Measurements from ENCODE around the gene LRRC8E. TPM values are rescaled to one million over a fixed set of nuclear protein-coding genes. Genes with fewer than 3 reads are reported as not detected.

LRRC8E gene
- total and polyA plus RNA-seq, 2 of the 8 experiments (the other 6 are each of a cell fraction or from before 2014, with no cell fraction given): 2.7 to 2.9 TPM

DNA sequence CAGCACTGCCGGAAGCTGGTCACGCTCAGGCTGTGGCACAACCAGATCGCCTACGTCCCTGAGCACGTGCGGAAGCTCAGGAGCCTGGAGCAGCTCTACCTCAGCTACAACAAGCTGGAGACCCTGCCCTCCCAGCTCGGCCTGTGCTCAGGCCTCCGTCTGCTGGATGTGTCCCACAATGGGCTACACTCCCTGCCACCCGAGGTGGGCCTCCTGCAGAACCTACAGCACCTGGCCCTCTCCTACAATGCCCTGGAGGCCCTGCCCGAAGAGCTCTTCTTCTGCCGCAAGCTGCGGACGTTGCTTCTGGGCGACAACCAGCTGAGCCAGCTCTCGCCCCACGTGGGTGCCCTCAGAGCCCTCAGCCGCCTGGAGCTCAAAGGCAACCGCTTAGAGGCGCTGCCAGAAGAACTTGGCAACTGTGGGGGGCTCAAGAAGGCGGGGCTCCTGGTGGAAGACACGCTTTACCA lies 12.1 kb downstream of the LRRC8E start:
- Histone ChIP-seq H2BK5ac (ENCODE audit: low read depth, low read length) (no peak overlapping the region), H2AK5ac (ENCODE audit: low read depth, low read length) (no peak overlapping the region), H3K4ac (replicated peaks; ENCODE audit: insufficient read length, low read depth, low read length) (no peak overlapping the region), H4K5ac (ENCODE audit: insufficient read length, low read depth, low read length) (no peak overlapping the region), H3K18ac (ENCODE audit: extremely low read depth, low read length) (no peak overlapping the region), H3K27ac (ENCODE audit: low read depth, low read length) (no peak overlapping the region), H3K79me2 (ENCODE audit: control insufficient read depth in 1 of 2, insufficient read depth in 2 of 2, low read length in 2 of 2) (peaks cover 0 to 12% of the 10 kb centered on the region in 2 experiments; a peak in 2 of 4 replicates), H3K4me2 (ENCODE audit: insufficient read depth in 1 of 2, low read depth in 2 of 2, low read length in 2 of 2) (no peak overlapping the region), H3K9me3 (ENCODE audit: insufficient read depth in 2 of 2, low read depth in 1 of 2, low read length in 1 of 2) (no peaks in the 10 kb centered on the region), H2AFZ (ENCODE audit: low read length) (no peak overlapping the region), H4K91ac (replicated peaks; ENCODE audit: insufficient read length, low read length) (no peak overlapping the region), H3K23ac (ENCODE audit: insufficient read length) (no peak overlapping the region), H4K20me1 (replicated peaks in 1 of 2; ENCODE audit: control insufficient read depth in 1 of 2, insufficient read depth in 2 of 2, low read length in 2 of 2) (peaks cover 0 to 1% of the 10 kb centered on the region in 2 experiments), H2BK12ac (ENCODE audit: low read depth, low read length) (no peak overlapping the region), H2BK15ac (ENCODE audit: low read length) (no peak overlapping the region), H4K8ac (ENCODE audit: extremely low read depth, insufficient read depth, low read length) (peak overlapping the region; percentile 30; the same call in 1 of the 2 replicates), H3K27me3 (replicated peaks in 1 of 4; ENCODE audit: control insufficient read depth in 3 of 4, extremely low read depth in 1 of 4, insufficient read depth in 3 of 4, low read length in 3 of 4) (no peaks in the 10 kb centered on the region), H3K4me3 (ENCODE audit: extremely low read depth in 1 of 4, insufficient read depth in 2 of 4, low read depth in 3 of 4, low read length in 4 of 4) (no peak overlapping the region), H2BK120ac (replicated peaks; ENCODE audit: low read depth, low read length) (no peak overlapping the region), H3K56ac (replicated peaks; ENCODE audit: insufficient read length, low read depth, low read length) (no peak overlapping the region), H3K36me3 (ENCODE audit: control insufficient read depth in 2 of 4, insufficient read depth in 4 of 4, low read length in 3 of 4) (no peaks in the 10 kb centered on the region; a peak in 1 of 8 replicates), H3K23me2 (ENCODE audit: low read depth, low read length) (peaks cover 13% of the 10 kb centered on the region), H3K14ac (ENCODE audit: insufficient read length) (no peak overlapping the region), H3K9ac (replicated peaks in 1 of 4; ENCODE audit: extremely low read depth in 1 of 4, low read depth in 3 of 4, low read length in 3 of 4) (no peak overlapping the region), H3K4me1 (replicated peaks in 1 of 4; ENCODE audit: control insufficient read depth in 3 of 4, insufficient read depth in 4 of 4, low read length in 3 of 4) (peaks cover 0 to 13% (median 7%) of the 10 kb centered on the region in 4 experiments; a peak in 5 of 7 replicates), H3K79me1 (ENCODE audit: low read depth, low read length) (peaks cover 7% of the 10 kb centered on the region), H2BK20ac (ENCODE audit: low read length) (no peak overlapping the region)
- 88% methylated on average over 21 of the region's 21 CpGs; no CpG with 5 or more reads in 1 of the 2 experiments for WGBS, 2 experiments (ENCODE audit: extremely low coverage in 1 of 2, insufficient coverage in 1 of 2, insufficient read length in 1 of 2, insufficient replicate concordance in 2 of 2, low coverage in 1 of 2, low lambda C conversion rate in 2 of 2, missing lambda C conversion rate in 1 of 2)
- ChIA-PET POLR2A (ENCODE audit: partially characterized antibody) (interaction anchor here (0.6 to 5.0 kb wide), 12 partner anchors 8 to 328 kb away, joined by 3 to 22 read pairs (median 8); partner anchors contain the start of genes LRRC8E, SNAPC2, TGFBR3L and TIMM44), CTCF (ENCODE audit: partially characterized antibody) (interaction anchor here (0.6 to 4.9 kb wide), 22 partner anchors 8 to 60 kb away, joined by 3 to 21 read pairs (median 4); partner anchors contain the start of genes LRRC8E and TGFBR3L)
- no peak for DNase-seq (ENCODE audit: low read depth in 1 of 2, low spot score in 2 of 2)
- TF ChIP-seq, protein P1, sequence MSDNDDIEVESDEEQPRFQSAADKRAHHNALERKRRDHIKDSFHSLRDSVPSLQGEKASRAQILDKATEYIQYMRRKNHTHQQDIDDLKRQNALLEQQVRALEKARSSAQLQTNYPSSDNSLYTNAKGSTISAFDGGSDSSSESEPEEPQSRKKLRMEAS (IDR thresholded peaks at IDR 0.05): no peak
- no peak for TF ChIP-seq GABPA (IDR thresholded peaks at IDR 0.05; ENCODE audit: borderline replicate concordance, insufficient read depth, low read length)
- FAIRE-seq: no peak

All from H1 (cell line).